Mammary epithelial cell (primary cell): Measurements from ENCODE around the gene KIF26A.

Experiments
- EZH2 ChIP-seq: IDR thresholded peaks from 2 replicates; pipeline ENCODE4 v1.6.1; 2012; ENCODE audit warnings: low read length, inconsistent platforms, borderline replicate concordance
- TF ChIP-seq, protein P1 (sequence below), 2 donors: IDR thresholded peaks in 1 of 2; conservative IDR thresholded peaks in 1 of 2; 2 replicates each; pipeline ENCODE4 v1.5.1; 2011 to 2012; ENCODE audit warnings: inconsistent platforms in 2 of 2, low read length in 2 of 2, mild to moderate bottlenecking in 2 of 2, control low read depth in 1 of 2, low read depth in 1 of 2; ENCODE audit not compliant: insufficient read depth in 1 of 2; ENCODE audit errors: extremely low read depth in 1 of 2

DNA sequence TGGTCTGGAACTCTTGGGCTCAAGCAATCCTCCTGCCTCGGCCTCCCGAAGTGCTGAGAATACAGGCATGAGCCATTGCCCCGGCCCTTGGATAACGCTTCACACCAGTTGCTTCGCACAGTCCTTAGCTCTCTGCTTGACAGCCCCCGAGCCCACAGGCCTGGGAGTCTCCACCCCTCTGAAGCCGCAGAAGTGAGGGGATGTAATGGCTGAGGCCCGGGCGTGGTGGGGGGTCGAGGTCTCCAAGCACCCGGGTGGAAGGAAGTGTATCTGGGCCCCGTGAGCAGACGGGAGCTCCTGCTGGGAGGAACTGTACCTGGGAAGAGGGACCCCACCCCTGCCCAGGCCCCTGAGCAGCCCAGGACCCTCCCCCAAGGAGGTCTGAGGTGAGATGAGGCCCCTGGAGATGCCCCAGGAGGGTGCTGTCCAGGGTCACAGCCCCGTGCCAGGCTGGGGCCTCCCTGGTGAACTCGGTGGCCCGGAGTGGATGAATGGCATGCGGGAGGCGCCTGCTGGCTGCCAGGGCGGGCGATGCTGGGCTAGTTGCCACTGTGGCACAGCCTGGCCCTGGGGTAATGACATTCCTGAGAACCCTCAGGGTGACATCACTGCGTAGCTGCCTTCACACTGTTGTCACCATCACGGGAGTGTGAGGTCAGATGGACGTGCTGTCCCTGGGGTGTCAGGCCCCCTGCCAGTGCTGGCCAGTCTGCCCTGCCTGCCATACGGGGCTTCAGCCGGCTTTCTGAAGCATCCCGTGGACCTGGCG is 48.9 kb downstream of the KIF26A start:
- TF ChIP-seq EZH2, result no peak
- TF ChIP-seq, protein P1, sequence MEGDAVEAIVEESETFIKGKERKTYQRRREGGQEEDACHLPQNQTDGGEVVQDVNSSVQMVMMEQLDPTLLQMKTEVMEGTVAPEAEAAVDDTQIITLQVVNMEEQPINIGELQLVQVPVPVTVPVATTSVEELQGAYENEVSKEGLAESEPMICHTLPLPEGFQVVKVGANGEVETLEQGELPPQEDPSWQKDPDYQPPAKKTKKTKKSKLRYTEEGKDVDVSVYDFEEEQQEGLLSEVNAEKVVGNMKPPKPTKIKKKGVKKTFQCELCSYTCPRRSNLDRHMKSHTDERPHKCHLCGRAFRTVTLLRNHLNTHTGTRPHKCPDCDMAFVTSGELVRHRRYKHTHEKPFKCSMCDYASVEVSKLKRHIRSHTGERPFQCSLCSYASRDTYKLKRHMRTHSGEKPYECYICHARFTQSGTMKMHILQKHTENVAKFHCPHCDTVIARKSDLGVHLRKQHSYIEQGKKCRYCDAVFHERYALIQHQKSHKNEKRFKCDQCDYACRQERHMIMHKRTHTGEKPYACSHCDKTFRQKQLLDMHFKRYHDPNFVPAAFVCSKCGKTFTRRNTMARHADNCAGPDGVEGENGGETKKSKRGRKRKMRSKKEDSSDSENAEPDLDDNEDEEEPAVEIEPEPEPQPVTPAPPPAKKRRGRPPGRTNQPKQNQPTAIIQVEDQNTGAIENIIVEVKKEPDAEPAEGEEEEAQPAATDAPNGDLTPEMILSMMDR (conservative IDR thresholded peaks at IDR 0.05 in 1 of 2, IDR thresholded peaks at IDR 0.05 in 1 of 2; ENCODE audit: extremely low read depth in 1 of 2, insufficient read depth in 1 of 2, low read depth in 1 of 2, low read length in 2 of 2), result no peak
